ENCODE measurements around the gene DBNL.

DNA sequence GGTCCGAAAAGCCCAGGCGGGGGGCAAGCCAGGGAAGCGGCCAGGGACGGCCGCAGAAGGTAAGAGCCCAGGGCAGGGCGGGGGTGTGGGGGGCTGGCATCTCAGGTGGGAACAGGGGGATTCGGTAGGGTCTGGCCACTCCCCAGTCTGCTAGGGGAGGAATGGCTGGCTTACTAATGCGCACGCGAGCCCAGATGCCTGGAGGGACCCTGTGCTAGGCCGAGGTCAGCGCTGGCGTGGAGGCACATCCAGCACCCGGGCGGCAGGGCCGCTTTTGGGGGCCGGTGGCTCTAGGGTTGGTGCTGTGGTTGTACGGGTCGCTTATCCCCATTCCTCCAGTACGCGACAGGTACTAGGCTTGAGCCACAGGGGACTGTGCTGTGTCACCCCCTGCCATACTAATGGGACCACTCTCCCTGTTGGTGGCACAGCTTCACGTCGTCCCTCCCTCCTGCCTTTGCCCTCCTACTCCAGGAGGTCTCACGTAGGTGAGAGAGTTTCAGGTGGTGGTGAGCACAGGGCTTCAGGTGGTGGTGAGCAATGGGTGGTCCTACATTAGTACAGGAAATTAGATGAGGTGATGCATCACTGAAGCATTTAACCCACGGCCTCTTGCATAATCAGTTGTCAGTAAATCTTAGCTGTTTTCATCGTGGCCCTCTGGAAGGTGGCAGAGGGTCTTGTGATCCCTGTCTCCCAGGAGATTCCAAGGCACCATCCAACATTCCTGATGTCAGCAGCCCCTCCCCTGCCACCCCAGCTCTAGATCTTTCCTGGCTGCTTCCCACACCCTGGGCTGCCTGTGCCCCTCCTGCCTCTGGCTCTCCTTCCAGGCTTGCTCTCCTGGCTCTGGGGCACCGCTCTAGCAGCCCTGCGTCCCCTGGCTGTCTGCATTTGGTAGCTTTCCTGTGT lies 60.6 kb downstream of the DBNL start:
- TF ChIP-seq POLR2AphosphoS5 (IDR thresholded peaks at IDR 0.05; ENCODE audit: low read depth, low read length), result no peak
- no peak for TF ChIP-seq POLR2A (IDR thresholded peaks at IDR 0.05; ENCODE audit: low read depth, low read length)
